GM15510 (cell line): Measurements from ENCODE around the gene ARMC9.

Experiments
- POLR2A ChIP-seq: IDR thresholded peaks from 3 replicates; pipeline ENCODE4 v1.6.1; 2011; ENCODE audit warnings: borderline replicate concordance; ENCODE audit not compliant: insufficient read length; ENCODE audit errors: extremely low read depth

The ARMC9 gene

DNA sequence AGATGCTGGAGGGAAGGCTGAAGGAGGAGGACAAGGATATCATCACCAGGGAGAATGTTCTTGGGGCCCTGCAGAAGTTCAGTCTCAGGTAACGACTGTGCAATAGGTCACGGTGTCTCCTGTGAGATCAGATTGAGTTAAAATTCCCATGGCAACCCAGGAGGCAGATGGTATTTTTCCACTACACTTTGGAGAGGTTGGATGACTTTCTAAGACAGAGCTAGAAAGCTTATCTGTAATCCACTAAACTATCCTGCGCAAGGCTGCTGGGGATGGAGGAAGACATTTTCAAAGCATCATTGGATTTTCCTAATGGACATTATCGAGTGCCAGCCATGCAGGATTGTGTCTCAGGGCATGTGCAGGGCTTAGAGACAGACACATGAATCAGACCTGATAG is 74.6 kb downstream of the ARMC9 start:
- no peak for TF ChIP-seq POLR2A

DNA sequence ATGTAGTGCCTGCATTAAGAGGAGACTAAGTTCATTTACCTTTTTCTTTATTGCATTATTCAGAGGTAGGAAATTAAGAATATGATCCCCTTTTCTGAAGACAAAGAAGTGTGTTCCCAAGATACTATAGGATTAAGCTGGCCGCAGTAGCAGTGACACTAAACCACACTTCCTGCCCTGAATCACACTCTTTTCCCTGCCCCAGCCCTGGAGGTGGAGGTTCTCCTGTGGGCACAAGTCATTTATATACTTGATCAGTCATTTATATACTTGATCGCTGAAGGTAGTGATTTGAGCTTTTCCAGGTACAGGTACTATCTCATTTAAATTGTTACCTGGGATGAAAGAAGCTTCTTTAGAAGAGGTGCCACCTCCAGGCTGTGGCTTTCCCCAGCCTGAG is 78.6 kb downstream of the ARMC9 start:
- no peak for TF ChIP-seq POLR2A

DNA sequence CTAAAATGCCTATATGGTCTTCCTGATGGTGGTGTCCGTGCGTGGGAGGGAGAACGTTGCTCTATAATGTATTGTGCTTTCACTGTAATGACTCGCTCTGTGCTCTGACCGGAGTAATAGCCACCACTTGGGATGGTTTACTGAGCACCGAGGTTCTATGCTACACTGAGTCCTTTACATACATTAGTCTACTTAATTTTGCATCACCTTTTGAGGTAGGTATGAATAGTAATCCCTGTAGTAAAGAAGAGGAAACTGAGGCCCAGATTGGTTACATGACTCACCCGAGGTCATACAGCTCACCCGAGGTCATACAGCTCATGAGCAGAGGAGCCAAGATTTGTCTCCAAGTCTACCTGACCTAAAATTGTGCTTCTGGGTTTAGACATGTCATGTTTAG is 79.5 kb downstream of the ARMC9 start:
- no peak for TF ChIP-seq POLR2A

DNA sequence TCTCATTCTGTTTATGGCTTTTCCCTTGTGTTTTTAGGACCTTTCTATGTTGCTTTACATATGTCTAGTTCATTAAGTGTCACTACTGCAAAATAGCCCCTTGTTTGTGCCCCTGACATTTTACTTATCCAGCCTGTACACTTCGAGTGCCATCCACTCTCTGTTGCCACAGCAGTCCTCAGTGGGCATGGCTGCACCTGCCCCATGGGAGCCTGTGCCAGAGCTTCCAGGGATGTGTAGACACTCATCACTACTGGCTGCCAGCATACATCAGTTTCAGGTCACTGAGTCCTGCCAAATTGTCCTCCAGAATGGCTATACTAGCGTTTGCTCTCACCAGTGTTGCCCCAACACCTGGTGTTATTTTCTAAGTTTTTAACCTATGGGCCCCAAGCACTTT is 80.4 kb downstream of the ARMC9 start:
- no peak for TF ChIP-seq POLR2A

DNA sequence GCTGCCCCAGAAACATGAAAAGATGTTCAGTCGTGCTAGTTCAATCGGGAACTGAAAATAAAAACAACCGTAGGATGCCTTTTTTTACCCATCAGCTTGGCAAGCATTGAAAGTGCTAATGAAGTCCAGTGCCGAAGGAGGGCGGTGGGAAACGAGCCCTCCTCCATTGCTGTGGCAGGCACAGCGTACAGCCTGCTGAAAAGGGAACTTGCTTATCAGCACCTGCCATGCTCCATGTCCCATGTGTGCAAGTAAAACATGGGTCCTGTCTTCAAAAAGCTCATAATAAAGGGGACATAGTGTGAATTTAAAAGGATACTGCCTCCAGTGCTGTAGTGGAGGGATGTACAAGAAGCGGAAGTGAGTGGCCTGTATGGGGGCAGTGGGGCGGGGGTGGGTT is 82.4 kb downstream of the ARMC9 start:
- TF ChIP-seq POLR2A, result no peak

DNA sequence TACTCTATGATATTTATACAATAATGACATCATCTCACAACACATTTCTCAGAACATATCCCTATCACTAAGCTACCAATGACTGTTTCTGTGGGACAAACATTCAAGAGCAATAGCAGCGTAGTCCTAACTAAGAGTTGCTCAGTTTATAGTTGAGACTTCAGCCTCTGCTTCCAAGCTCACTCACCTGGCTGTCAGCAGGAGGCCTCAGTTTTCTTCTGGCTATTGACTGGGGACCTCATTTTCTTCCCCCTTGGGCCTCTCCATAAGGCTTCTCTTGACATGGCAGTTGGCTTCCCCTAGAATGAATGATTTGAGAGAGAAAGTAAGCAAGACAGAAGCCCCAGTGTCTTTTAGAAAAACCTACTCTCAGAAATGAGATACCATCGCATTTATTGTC is 85.9 kb downstream of the ARMC9 start:
- no peak for TF ChIP-seq POLR2A

DNA sequence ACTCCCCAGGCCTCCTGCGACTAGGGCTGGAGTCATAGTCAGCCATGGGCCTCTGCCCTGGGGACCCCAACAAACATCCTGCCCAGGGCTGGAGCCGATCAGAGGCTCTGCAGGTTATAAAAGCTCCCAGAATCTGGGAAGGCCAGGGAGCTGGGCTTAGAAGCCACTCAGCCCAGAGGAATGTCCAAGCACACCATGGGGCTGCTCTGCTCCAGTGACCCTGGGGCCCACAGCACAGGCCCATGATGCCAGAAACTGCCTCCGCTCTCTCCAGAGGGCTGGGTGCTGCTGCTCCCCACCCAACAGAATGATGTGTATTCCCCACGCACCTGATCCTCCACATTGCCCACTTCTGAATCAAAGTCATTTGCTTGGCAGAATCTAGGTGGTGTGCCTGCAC is 88.5 kb downstream of the ARMC9 start:
- no peak for TF ChIP-seq POLR2A

DNA sequence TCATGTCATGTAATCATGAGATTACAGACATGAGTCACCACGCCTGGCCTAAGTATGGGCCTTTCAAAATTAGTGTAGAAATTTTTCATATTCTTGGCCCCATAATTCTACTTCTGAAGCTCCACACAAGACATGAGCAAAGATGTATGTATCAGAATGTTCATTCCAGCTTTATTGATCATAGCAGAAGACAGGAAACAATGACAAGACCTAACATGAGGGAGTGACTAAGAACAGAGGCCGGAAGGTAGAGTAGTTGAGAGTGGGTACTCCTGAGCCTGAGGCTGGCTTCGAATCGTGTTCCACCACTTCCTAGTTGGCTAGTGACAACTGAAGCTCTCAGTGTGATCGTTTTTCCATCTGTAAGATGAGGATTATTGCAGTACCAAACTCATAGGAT is 89.3 kb downstream of the ARMC9 start:
- no peak for TF ChIP-seq POLR2A

DNA sequence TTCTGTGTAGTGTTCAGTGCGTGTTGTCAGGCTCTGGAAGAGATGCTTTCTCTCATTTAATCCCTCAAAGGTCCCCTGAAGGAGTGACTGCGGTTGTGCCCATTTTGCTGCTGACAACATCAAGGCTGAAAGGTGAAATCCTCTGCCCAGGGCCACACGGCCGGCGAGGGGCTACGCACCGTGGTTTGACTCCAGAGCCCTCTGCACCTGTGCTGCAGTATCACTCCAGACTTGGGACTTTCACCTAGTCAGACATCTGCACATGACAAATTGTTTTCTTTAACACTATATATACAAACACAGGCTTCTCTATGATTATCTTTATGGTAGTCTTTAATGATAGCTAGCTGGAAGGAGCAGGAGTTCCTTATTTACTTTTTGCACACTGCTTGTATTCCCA is 90.2 kb downstream of the ARMC9 start:
- TF ChIP-seq POLR2A, result no peak

DNA sequence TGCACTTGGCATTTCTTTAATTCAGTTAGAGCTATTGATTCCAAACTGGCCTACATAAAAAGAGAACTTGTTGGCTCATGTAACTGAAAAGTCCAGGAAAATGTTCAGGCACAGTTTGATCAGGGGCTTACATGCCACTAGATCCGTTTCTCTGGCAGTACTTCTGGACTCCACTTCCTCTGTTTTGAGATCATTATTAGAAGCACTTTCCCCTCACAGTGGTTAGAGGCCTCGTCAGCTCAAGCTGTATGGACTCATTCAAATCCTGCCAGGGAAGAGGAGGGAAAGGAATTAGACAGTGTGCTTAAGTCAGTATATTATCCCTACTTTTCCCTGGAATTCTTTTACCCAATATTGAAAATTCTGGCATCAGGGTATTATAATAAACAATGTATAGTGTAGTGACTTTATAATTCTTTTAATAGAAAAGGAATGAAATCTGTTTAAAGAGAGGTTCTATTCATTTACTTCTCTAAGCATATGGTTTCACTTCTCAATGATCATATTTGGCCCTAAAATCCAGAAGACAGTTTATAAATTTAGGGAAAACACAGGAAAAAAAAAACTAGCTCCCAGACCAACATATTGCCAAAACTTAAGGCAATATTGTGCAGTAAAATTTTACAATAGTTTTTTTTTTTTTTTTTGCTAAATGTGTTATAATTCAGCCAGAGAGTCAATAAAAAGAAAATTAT is 92.0 kb downstream of the ARMC9 start:
- TF ChIP-seq POLR2A, result no peak

DNA sequence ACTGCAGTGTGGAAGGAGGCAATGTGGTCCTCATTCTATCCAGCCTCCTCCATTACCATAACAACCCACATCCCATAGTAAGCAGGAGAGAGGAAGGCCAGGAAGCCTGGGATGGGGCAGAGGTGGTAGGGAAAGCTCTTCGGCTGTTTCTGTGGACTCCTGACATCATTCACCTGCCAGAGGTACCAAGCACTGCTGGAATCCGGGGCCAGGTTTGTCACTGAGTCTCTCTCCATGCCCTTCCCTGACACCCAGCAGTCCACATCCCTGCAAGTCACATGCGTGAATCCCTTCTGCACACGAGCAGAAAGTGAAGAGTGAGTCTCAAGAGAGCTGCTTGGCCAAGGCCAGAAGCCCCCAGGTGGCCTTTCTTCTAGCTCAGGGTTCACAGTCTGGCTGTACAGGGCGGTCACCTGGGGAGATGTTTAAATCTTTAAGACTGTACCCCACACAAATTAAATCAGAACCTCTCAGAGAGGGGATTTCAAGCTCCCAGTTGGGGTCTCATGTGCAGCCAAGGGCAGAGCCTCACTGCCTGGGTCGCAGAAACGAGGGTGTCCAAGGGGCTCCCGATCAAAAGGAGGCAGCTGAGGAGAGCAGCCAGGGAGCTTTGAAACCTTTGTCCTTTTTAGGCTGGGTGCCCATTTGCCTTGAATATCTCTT is 94.2 kb downstream of the ARMC9 start:
- no peak for TF ChIP-seq POLR2A

DNA sequence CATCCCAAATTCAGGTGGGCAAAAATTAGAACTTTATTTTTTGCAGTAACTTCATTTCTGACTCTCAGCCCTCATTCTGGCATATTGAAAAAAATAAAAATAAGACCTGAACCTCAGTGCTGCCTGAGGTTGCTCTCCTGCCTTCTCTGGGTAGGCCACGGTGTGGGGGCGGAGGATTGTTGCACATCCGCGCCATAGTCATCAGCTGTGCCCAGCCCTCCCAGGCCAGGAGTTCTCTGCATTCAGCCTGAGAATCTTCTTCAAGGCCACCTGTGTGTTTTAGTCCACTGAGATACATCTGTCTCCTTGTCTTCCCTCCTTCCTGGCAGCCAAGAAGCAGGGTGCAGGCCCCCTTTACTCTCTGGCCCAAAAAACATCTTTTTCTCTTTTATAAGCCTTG is 94.7 kb downstream of the ARMC9 start:
- no peak for TF ChIP-seq POLR2A

DNA sequence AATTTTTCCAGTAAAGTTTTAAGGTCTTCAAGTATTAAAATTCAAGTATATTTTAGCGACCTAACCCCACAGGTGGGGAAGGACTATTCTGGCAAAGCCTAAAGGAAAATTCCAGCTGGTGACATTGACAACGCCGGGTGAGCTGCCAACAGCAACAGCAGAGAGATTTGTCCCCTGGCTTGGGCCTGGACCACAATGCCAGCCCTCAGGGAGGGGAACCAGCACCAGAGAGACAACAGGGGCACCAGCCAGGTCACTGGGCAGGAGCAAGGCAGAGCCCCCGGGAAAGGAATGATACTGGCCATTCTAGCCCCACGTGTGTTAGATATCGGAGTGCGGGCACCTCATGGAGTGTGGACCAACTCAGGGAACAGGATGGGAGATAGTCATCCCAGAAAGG is 95.7 kb downstream of the ARMC9 start:
- no peak for TF ChIP-seq POLR2A

DNA sequence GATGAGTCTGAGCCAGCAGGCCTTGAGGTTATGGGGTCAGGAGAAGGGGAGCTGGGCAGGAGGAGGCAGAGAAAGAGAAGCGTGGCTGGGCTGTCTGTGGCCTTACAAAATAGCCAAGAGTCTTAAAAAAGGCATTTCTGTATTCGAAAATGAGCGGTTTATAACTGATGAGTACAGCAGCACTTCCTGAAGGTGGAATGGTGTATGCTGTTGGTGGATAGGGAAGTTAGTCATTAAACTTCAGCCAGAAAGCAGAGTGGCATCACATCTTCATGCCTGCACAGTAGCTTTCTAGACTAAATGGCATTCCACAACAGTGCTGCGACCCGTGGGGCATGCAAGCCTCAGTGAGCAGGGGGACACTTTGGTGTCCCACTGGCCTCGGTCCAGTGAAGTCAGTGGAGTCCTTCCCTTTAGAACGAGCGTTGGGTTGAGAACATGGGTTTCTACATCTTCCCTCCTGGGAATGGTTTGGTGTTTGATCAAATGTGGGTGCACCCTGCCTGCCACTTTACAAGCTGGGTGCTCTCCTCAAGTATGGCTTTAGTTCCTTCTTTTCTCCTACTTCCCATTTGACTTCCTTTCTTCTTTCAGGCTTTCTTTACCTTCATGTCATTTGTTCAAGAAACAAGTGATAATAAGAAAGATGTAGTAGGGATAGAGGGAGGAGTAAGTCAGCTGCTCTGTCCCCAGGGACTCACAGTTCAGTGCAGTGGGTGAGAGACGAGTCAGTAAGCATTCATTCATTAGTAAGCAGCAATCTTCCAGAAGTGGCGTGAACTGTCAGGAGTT is 96.3 kb downstream of the ARMC9 start:
- no peak for TF ChIP-seq POLR2A

DNA sequence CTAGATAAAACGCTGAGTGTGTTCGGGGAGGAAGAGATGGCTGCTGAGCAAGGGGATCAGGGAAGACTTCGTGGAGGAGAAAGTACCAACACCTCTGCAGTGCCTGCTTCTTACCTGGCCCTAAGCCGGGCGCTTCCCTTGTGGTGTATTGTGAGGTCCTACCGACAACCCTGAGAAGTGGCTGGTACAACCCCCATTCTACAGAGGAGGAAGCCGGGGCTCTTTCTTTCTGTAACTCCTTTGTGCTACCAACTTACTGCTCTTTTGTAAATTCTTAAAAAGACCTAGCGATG is 96.9 kb downstream of the ARMC9 start:
- TF ChIP-seq POLR2A, result no peak
